Prostate gland (tissue), 2 donors: ENCODE data around the gene AFF1. TPM values are rescaled to one million over a fixed set of nuclear protein-coding genes. Genes with fewer than 3 reads are reported as not detected.
A peak's percentile ranks its signal among the peaks of the same experiment; 100 is the strongest.

Source experiments
- DNase-seq: peaks from one replicate; pipeline ENCODE4 v3.0.0-alpha.2; 2019; ENCODE audit warnings: low spot score
- H3K27ac ChIP-seq, 2 donors: fragments of 200-600 bp; sonication (generic); 2 replicates each; pipeline ENCODE4 v1.5.1; 2017 to 2019
- H3K27me3 ChIP-seq: fragments of 200-600 bp; sonication (generic); replicated peaks from 2 replicates; pipeline ENCODE4 v1.5.1; 2019; ENCODE audit not compliant: insufficient read depth
- H3K36me3 ChIP-seq, 2 donors: fragments of 200-600 bp; sonication (generic); 1 replicate in 1 of 2; 2 replicates in 1 of 2; pipeline versions ENCODE4 v1.5.1 to v1.8.1; 2017 to 2019
- H3K4me1 ChIP-seq: fragments of 200-600 bp; sonication (generic); replicated peaks from 2 replicates; pipeline ENCODE4 v1.5.1; 2019
- H3K4me3 ChIP-seq, 2 donors: fragments of 200-600 bp; sonication (generic); 2 replicates each; pipeline ENCODE4 v1.5.1; 2017 to 2019
- H3K9me3 ChIP-seq: fragments of 200-600 bp; sonication (generic); 2 replicates; pipeline ENCODE4 v1.5.1; 2017
- POLR2A ChIP-seq: fragments of 450-650 bp; IDR thresholded peaks from one replicate; pipeline ENCODE4 v1.6.1; 2016; ENCODE audit warnings: antibody characterized with exemption, mild to moderate bottlenecking
- POLR2AphosphoS5 ChIP-seq: sonication (generic); formaldehyde crosslinking; IDR thresholded peaks from one replicate; pipeline ENCODE4 v1.6.1; 2017; ENCODE audit warnings: antibody characterized with exemption
- WGBS: methylation state at CpG from one replicate; pipeline ENCODE4 v1.1.5; 2018; 5-methylcytosine and 5-hydroxymethylcytosine counted together
- intact Hi-C: fragments of 100-400 bp; cut with DNase I; formaldehyde crosslinking; loops from one replicate; pipeline ENCODE4 v1.14.2; 2022
- total RNA-seq, 2 donors: library from RNA; depleted of rRNA; stranded (reverse); fragments of >200 nt; gene quantifications; one replicate each; pipeline ENCODE4 v1.1.0, GENCODE V29; 2016
- TF ChIP-seq, protein P1 (sequence below), 4 experiments: fragments of 200-600 bp in 2 of 4; fragments of 450-650 bp in 2 of 4; sonication (generic) in 2 of 4; IDR thresholded peaks; 1 replicate in 3 of 4; 2 replicates in 1 of 4; pipeline ENCODE4 v1.5.1; 2016 to 2019; ENCODE audit warnings: antibody characterized with exemption in 4 of 4, mild to moderate bottlenecking in 2 of 4, moderate library complexity in 2 of 4

Gene AFF1
- total RNA-seq, 2 donors from 2014 or later, result 69.7 to 92.5 TPM

DNA sequence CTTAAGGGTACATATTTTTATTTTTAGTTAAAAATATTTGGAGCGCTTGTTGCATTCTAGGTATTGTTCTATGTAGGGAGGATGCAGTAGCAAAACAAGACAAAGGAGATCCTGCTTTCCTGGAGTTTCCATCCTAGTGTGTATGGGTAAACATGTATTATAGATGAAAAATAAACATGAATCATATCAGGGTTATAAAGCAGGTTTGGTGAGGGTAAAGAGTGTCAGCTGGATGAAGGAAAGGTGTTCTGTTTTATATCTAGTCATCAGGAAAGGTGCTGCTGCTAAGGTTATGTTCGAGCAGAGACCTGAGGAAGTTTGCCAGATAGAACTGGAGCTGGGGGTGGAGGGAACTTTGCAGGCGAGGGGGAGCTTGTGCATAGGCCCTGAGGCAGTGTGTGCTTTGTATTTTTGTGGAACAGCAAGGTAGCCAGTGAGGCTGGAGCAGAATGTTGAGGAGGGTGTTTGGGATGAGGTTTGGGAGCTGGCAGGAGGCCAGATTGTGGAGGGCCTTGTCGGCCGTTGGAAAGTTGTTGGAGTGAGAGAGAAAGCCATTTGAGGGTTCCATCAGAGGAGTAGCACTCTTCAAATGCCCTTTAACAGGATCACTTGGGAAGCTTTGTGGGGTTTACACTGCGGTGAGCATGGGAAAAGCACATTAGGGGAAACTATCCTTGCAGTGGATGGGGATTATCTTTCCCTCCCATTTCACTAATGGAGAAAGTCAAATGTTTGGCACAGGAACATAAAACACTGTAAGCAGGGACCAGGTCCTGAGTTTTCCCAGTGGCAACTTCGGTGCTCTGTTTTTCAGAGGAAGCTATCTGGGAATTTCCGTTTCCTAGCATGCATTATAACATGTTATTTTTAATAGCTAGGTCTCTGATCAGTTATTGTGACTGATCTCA, 35.9 kb downstream of the AFF1 start:
- Histone ChIP-seq H3K36me3 (no peaks in the 10 kb centered on the region), H3K27me3 (no peaks in the 10 kb centered on the region), H3K9me3 (no peaks in the 10 kb centered on the region), H3K27ac (peak overlapping the region; percentile 22 to 35), H3K4me3 (no peak overlapping the region), H3K4me1 (no peaks in the 10 kb centered on the region)
- intact Hi-C loops, result no loop called here
- no peak for DNase-seq
- TF ChIP-seq POLR2AphosphoS5 (peak; percentile 58), POLR2A (no peak)
- WGBS, result 56% methylated on average over 8 of the region's 8 CpGs

DNA sequence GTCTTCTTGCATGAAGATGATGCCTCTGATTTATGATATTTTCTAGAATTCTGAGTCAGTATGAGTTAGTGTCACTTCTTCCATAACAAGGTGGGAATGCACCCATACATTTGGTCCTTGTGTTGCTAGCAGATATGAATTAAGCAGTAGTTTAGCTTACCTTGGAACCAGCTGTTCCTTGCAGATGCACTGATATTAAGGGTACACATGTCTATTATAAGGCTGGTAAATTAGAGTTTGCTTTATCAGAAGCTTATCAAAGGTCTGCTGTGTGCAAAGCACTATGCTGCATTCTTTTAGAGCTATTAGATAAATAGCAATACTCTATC, 36.5 kb downstream of the AFF1 start:
- DNase-seq, result no peak
- TF ChIP-seq POLR2AphosphoS5, result no peak
- no peaks in the 10 kb centered on the region for H3K27me3 ChIP-seq
- H3K36me3 ChIP-seq, result no peaks in the 10 kb centered on the region
- no peaks in the 10 kb centered on the region for H3K9me3 ChIP-seq
- no peaks in the 10 kb centered on the region for H3K4me1 ChIP-seq
- intact Hi-C loops, result no loop called here
- H3K4me3 ChIP-seq, result no peak overlapping the region
- no peak overlapping the region for H3K27ac ChIP-seq

DNA sequence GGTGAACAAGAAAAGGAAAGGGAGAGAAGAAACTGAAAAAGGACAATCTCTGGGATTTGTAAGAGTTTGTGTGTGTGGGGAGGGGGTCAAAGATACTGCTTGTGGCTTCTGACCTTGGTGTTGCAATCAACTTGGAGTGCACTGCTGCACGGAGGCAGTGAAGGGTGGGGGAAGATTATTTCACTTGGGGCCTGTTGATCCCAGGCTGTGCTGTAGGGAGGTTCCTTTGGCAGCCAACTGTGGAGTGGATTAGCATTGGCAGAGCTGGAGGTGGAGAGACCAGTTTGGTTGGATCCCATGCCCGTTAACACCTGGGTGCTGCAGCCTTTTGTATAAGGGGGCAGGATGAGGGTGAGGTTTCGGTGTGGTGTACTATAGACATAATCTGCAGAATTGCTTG, 38.2 kb downstream of the AFF1 start:
- H3K9me3 ChIP-seq, result no peaks in the 10 kb centered on the region
- H3K27ac ChIP-seq, result peak overlapping the region; percentile 56 to 63
- H3K27me3 ChIP-seq, result no peaks in the 10 kb centered on the region
- no peaks in the 10 kb centered on the region for H3K4me1 ChIP-seq
- 30% methylated on average over 3 of the region's 3 CpGs for WGBS
- H3K36me3 ChIP-seq, result no peaks in the 10 kb centered on the region
- peak; percentile 92 for DNase-seq
- TF ChIP-seq POLR2A (no peak), POLR2AphosphoS5 (peak; percentile 85)
- TF ChIP-seq, protein P1, sequence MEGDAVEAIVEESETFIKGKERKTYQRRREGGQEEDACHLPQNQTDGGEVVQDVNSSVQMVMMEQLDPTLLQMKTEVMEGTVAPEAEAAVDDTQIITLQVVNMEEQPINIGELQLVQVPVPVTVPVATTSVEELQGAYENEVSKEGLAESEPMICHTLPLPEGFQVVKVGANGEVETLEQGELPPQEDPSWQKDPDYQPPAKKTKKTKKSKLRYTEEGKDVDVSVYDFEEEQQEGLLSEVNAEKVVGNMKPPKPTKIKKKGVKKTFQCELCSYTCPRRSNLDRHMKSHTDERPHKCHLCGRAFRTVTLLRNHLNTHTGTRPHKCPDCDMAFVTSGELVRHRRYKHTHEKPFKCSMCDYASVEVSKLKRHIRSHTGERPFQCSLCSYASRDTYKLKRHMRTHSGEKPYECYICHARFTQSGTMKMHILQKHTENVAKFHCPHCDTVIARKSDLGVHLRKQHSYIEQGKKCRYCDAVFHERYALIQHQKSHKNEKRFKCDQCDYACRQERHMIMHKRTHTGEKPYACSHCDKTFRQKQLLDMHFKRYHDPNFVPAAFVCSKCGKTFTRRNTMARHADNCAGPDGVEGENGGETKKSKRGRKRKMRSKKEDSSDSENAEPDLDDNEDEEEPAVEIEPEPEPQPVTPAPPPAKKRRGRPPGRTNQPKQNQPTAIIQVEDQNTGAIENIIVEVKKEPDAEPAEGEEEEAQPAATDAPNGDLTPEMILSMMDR (IDR thresholded peaks at IDR 0.05), result no peak
- intact Hi-C loops, result no loop called here
- H3K4me3 ChIP-seq, result no peak overlapping the region

DNA sequence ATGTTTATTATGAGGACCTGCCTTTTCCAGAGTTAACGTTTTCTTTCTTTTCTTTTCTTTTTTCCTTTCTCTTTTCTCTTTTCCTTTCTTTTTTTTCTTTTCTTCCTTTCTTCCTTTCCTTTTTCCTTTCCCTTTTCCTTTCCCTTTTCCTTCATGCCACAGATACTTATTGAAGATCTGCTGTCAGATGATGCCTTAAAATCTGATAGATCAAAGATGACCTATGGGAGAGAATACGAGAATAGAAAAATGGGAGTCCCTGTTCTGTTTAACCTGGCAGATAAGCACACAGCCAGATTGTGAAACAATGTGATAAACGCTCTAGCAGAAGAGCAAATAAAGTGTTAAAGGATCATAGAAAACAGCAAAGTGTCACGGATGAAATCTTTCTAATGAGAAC, 38.9 kb downstream of the AFF1 start:
- Histone ChIP-seq H3K9me3 (no peaks in the 10 kb centered on the region), H3K27me3 (no peaks in the 10 kb centered on the region), H3K27ac (peak overlapping the region; percentile 16 to 56), H3K4me1 (no peaks in the 10 kb centered on the region), H3K4me3 (no peak overlapping the region), H3K36me3 (no peaks in the 10 kb centered on the region)
- DNase-seq, result no peak
- no peak for TF ChIP-seq POLR2AphosphoS5
- TF ChIP-seq, protein P1 (IDR thresholded peaks at IDR 0.05), result no peak
- TF ChIP-seq POLR2A, result no peak
- 28% methylated on average over 4 of the region's 4 CpGs for WGBS
- intact Hi-C loops, result no loop called here

DNA sequence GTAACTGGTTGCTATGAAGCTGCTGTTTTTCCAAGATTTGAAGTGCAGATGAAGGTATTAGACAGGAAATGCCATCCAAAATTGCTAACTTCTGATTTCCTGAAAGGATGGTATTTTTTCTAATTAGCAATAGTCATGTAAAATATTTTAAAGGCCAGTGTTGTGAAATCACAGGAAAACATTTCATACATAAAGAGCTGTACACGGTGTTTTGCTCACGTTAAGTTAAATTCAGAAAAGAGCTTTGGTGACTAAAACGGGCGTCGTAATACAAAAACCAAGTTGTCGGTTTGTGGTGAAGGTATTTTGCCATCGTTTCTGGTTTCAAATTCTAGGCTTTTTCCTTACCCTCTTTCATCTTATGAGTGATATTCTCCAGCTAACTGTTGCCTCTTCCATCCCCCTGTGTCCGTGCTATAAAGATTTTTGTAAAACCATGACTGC, 39.8 kb downstream of the AFF1 start:
- intact Hi-C loops, result no loop called here
- H3K27me3 ChIP-seq, result no peaks in the 10 kb centered on the region
- no peaks in the 10 kb centered on the region for H3K4me1 ChIP-seq
- no peaks in the 10 kb centered on the region for H3K9me3 ChIP-seq
- no peak overlapping the region for H3K4me3 ChIP-seq
- no peak for DNase-seq
- TF ChIP-seq, protein P1 (IDR thresholded peaks at IDR 0.05), result no peak
- no peak for TF ChIP-seq POLR2AphosphoS5
- TF ChIP-seq POLR2A, result no peak
- 69% methylated on average over 8 of the region's 8 CpGs for WGBS
- H3K36me3 ChIP-seq, result no peaks in the 10 kb centered on the region
- H3K27ac ChIP-seq, result peak overlapping the region in 1 of 2 donors; percentile 16

DNA sequence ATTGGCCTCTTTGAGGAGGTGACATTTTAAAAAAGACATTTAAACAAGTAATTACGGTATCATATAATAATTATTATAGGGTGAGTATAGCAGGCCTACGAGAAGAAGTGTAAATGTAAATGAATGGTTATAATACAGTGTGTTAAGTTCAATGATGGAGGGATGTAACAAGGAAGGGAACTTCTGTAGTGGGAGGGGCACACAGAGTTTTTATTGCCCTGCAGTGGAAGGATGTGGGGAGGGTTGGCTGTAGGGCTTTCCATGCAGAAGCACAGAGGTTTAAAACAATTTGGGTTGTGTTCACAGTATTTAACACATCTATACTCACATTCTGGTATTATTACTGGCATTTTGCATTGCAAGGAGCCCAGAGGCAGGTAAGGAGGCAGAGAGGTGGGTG, 41.1 kb downstream of the AFF1 start:
- 92% methylated on average over 2 of the region's 2 CpGs for WGBS
- Histone ChIP-seq H3K27ac (no peak overlapping the region), H3K9me3 (no peaks in the 10 kb centered on the region), H3K27me3 (no peaks in the 10 kb centered on the region), H3K36me3 (no peaks in the 10 kb centered on the region), H3K4me1 (no peaks in the 10 kb centered on the region), H3K4me3 (no peak overlapping the region)
- intact Hi-C loops, result no loop called here
- TF ChIP-seq POLR2A, result no peak
- no peak for TF ChIP-seq POLR2AphosphoS5
- TF ChIP-seq, protein P1 (IDR thresholded peaks at IDR 0.05), result no peak
- no peak for DNase-seq
